ENCODE data around the gene DESI2.
"Not testable (repeated sequence)": the region's sequence is repeated elsewhere in the genome, so short reads cannot be mapped to it uniquely, and the experiment has no call there.

DESI2 gene

GRCh38 chr1:244705261-244706234 lies 52.6 kb downstream of the DESI2 start:
- no peak for DNase-seq (ENCODE audit: low read depth)

GRCh38 chr1:244709076-244709475 lies 56.1 kb downstream of the DESI2 start:
- DNase-seq (ENCODE audit: low read depth): no peak

GRCh38 chr1:244709476-244710368 lies 56.8 kb downstream of the DESI2 start:
- DNase-seq (ENCODE audit: low read depth): no peak

GRCh38 chr1:244710474-244711062 lies 57.6 kb downstream of the DESI2 start:
- no peak for DNase-seq (ENCODE audit: low read depth)

- DNase-seq (ENCODE audit: low read depth): no peak
Measured at GRCh38 chr1:244712669-244713068, 59.7 kb downstream of the DESI2 start.

GRCh38 chr1:244713332-244713731 lies 60.4 kb downstream of the DESI2 start:
- DNase-seq (ENCODE audit: low read depth): no peak

- no peak for DNase-seq (ENCODE audit: low read depth)
Measured at GRCh38 chr1:244727871-244728474, 75.0 kb downstream of the DESI2 start.

- no peak for DNase-seq (ENCODE audit: low read depth)
Measured at GRCh38 chr1:244730153-244730933, 77.4 kb downstream of the DESI2 start.

- DNase-seq (ENCODE audit: low read depth): no peak
Measured at GRCh38 chr1:244730934-244731434, 78.1 kb downstream of the DESI2 start.

- no peak for DNase-seq (ENCODE audit: low read depth)
Measured at GRCh38 chr1:244731651-244732050, 78.7 kb downstream of the DESI2 start.

GRCh38 chr1:244732851-244733450 lies 80.0 kb downstream of the DESI2 start:
- DNase-seq (ENCODE audit: low read depth): no peak

GRCh38 chr1:244735404-244735803 lies 82.5 kb downstream of the DESI2 start:
- DNase-seq (ENCODE audit: low read depth): no peak

GRCh38 chr1:244735876-244736561 lies 83.1 kb downstream of the DESI2 start:
- DNase-seq (ENCODE audit: low read depth): no peak

GRCh38 chr1:244739140-244739539 lies 86.2 kb downstream of the DESI2 start:
- not testable (repeated sequence) for DNase-seq (ENCODE audit: low read depth)

GRCh38 chr1:244740027-244740617 lies 87.2 kb downstream of the DESI2 start:
- not testable (repeated sequence) for DNase-seq (ENCODE audit: low read depth)

GRCh38 chr1:244741692-244742091 lies 88.8 kb downstream of the DESI2 start:
- DNase-seq (ENCODE audit: low read depth): no peak

GRCh38 chr1:244749230-244750016 lies 96.5 kb downstream of the DESI2 start:
- DNase-seq (ENCODE audit: low read depth): no peak

- no peak for DNase-seq (ENCODE audit: low read depth)
Measured at GRCh38 chr1:244751271-244751895, 98.5 kb downstream of the DESI2 start.

Data from stimulated activated CD8-positive, alpha-beta memory T cell treated with anti-CD3 and anti-CD28 coated beads, Interleukin-7, amount 100 ng/mL, for 24 hours (primary cell).